Superior temporal gyrus (tissue), 1 donor: ENCODE results near the gene KPTN.

Experiments
- DNase-seq: peaks from one replicate; pipeline ENCODE4 v3.0.0-alpha.2; 2016; ENCODE audit errors: extremely low spot score

KPTN gene

DNA sequence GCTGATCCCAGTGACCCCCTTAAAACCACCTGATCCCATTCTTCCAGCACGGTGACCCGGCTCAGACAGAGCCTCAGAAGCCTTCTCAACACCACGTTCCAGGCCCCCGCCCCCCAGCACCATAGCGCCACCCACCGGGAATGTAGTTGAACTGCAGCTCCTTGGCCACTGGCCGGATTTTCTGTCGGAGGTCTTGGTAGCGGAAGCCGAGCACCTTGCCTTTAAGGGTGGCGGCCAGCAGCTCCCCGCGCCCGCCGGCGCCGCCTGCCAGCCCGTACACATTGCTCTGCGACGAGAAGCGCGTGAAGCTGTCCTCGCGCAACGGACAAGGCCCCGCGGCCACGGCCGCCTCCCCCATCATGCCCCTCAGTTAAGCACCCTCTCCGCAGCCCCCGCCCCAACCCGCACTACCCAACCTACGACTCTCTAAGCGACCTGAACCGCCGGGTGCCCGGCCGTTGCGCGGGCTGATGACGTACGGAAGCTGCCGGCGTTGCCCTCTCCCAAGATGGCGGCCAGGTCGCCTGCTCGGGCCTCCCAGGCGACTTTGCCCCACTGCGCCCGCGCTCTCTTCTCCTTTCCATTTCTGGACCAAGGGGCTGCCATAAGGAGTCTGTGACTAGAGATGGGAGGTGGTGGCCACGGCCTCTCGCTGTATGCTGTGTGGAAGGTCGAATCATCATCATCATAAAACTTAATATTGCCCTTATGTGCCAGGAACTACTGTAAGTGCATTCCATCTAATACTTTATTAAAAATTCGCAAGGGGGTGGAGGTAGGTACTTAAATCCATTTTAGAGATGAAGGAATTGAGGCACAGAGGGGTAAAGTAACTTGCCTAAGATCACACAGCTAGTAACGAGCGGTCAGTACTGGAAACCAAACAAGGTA lies at the start of gene KPTN:
Gene KPTN (minus strand): TSS at position 420 of the 891 bp plus-strand sequence. CDS start 59 bp downstream, at position 361.
- peak; percentile 86 for DNase-seq

DNA sequence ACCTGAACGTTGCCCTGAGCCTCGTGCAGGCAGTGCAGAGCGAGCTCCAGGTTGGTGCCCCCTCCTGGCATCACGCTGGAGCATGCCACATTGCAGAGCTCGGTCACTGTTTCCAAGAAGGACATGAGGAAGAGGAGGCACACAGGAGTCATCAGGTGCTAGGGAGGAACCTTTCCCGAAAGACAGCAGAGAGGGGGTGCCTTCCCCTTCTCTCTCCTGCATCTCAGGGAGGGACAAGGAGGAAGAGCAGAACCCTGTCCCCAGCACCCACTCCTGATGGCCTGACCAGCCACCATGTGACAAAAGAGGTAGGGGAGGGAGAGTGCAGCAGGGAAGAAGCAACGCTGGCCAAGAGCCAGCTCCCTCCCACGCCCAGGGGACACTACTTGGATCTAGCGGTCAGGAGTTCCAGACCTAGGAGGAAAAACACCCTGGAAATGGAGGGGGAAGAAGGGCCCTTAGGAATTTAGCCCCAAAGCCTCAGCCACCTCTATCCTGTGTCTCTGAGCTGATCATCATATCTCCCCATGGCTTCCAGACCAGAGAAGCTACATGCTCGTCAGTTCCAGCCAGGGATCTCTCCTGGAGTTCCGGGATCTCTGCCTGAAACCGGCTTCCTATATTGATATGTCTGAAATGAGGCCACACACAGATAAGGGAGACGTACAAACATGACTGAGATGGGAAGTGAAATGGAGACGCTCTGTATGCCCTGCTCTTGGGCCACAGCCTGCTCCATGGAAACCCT lies 47.8 kb upstream of the KPTN start:
- no peak for DNase-seq

GRCh38 chr19:47529018-47529742 lies 45.2 kb upstream of the KPTN start:
- no peak for DNase-seq

DNA sequence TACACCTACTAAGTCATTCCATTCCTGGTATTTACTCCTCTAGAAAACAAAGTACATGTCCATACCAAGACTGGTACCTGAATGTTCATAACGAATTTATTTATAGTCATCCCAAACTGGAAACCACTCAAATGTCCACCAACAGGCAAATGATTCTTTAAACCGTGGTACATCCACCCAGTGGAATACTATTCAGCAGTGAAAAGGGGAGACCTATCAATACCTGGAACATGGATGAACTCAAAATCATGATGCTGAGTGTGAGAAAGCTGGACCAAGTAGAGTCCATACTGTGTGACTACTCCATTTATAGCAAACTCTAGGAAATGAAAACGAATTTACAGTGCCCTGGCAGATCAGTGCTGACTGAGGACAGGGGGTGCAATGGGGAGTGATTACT lies 42.8 kb upstream of the KPTN start:
- no peak for DNase-seq

DNA sequence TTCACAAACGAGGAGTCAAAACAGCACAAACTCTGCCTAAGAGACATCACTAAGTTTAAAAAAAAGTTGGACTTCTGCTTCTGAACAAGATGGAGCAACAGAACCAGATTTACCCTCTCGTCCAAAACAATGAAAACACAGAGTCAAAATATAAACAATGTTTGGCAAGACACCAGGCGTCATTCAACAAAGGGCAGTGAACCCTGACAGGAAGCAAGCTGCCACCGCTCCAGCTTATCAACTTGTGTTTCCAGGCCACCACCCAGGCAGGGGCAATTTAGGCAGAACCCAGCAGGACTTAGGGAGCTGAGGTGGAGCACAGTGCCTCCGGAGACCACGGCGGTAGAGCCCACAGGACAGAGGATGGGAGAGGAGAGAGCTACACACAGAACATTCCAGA lies 39.5 kb upstream of the KPTN start:
- DNase-seq, result no peak

DNA sequence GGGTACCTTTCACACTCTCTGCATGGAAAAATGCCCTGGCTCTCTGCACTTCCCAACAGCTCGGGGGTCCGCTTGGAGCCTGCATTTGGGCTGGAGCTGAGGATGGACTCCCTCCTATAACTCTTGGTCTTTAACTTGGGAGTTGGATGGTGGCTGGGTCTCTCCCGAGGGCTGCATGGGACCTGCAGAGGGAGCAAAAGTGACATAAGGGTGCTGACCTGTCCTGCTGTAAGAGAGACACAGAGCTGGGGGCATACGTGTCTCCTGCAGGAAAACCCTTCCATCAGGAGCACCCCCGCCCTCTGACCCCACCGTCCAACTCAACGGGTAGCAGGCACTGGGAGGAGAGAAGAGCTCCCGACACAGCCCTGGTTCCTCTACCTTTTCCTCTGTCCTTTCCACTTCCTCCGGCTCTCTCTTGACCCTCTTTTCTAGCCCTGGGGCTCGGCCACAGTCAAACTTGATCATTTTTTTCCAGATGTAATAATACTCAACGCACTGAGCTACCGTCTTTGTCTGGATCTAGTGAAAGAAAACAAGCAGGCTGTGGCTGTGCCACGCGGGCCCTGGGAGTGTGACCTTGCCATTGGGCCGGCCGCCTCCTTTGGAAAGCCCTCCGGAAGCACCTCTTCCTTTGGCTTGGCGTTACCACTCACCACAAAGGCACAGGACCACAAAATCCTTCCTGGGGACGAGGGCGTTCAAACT lies 37.6 kb upstream of the KPTN start:
- no peak for DNase-seq

GRCh38 chr19:47520839-47521238 lies 36.8 kb upstream of the KPTN start:
- DNase-seq, result no peak

GRCh38 chr19:47520343-47520806 lies 36.4 kb upstream of the KPTN start:
- DNase-seq, result no peak

DNA sequence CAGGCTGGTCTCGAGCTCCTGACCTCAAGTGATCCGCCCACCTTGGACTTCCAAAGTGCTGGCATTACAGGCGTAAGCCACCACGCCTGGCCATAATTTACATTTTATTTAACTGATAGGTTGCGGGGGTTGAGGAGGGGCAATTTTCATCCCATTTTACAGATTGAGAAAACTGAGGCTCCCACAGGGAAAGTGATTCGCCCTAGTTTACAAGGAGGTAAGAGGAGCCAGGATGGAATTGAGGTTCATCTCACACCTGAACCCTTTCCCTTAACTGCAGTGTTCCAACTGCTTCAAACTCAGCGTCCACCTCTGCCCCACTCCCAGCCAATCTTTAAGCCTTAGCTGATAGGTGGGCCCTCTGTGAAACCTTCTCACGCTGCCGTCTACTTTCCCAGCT lies 34.8 kb upstream of the KPTN start:
- DNase-seq, result no peak

- no peak for DNase-seq
Measured at GRCh38 chr19:47518139-47518538, 34.1 kb upstream of the KPTN start.

- DNase-seq, result peak; percentile 100
Measured at GRCh38 chr19:47514869-47515588, 31.0 kb upstream of the KPTN start, which contains the start of gene NAPA. NAPA (minus strand) TSS chr19:47515063; CDS start chr19:47514940, 123 bp downstream.

DNA sequence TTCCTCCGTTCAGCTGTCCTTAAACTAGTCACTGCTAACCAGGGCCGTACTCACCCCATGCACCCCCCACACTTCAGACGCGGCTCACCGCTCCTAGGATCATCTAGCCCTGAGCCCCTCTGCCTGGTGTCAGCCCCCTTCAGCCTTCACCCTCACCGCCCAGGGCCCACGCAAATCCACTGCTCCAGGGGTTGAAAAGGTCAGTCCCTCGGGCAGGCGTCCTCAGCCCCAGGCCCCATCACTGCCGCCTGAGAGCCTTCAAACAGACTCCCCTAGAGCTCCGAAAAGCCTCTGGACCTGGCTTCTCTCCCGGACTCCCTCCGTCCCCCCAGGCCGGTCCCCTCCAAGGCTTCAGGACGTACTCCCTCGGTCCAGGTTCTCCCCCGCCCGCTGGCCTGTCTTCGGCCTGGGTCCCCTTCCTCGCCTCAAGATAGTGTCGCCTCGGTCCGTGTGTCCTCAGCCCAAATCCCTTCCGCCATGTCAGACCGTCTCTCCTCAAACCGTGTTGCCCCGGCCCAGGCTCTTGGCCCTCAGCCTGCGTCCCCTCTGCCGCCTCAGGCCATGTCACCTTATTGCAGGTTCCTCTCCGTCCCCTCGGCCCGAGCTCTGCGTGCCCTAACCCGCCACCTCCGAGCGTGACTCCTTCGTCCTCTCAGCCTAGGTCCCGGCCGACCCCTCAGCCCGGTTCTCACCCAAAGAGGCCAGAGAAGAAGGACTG lies 30.3 kb upstream of the KPTN start:
- DNase-seq, result no peak

DNA sequence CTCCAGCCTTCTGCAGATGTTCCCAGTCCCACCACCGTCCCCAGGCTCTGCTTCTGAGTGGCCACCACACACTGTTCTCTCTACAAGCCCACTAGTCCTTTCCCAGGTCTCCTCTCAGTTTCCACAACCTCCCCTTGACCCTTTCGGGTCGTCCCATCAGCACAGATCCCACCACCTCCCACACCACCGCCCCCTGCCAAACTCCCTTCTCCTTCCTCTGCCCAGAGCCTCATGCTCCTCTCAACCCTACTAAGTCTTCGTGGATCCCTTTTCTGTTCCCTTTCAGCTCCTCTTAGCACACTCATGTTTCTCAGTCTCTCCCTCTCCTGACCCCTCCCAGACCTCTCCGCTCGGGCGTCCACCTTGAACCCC lies 28.9 kb upstream of the KPTN start:
- DNase-seq, result no peak

DNA sequence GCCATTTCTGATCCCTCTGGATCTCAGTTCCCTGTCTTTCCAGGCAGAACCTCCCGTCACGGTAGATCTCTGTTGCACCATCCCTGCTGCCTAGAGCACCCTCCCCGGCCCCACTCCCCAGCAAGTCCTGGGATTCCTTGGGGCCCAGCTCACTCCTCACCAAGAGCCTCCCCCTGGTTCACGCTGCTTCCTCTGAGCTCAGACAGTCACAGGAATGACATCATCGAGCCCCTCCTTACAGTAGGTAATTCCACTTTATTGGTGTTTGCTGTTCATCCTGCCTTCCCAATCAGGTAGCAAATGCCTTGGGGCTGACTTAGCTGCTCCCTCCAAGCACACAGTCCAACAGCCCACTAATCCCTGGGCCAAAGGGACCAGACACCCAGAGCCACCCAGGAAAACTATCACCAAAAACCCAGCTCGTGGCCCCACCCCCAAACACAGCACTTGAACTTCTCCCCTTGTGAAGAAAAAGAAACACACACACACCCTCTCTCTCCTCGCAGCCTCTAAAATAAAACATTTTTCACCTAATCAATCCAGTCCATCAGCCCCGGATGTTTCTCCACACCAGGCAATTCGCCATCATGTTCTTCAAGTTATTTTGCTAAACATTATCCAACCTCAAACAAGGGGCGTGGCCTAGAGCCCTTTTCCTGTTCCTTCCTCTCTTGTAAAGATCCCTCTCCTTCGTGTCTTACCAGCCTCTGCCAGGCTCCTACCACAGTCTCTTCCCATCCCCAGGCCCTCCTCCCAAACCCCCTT lies 28.3 kb upstream of the KPTN start:
- no peak for DNase-seq

DNA sequence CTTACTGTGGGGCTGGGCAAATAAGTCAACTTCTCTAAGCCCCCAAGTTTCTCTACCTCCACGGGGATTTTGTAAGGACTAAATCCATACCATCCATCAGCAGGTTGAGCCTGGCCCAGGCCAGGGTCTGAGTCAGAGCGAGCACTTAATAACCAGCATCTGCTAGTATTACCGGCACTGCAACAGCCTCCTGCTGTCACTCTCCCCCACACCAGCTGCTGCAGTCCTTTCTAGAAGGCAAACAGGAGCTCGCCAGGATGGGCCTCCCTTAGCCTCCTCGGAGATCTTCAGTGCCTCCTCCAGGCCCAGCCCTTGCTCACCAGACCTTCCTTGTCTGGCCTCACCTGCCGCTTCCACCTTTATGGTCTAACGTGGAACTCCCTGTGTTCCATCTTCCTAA lies 27.7 kb upstream of the KPTN start:
- no peak for DNase-seq

GRCh38 chr19:47511128-47511517 lies 27.1 kb upstream of the KPTN start:
- no peak for DNase-seq

DNA sequence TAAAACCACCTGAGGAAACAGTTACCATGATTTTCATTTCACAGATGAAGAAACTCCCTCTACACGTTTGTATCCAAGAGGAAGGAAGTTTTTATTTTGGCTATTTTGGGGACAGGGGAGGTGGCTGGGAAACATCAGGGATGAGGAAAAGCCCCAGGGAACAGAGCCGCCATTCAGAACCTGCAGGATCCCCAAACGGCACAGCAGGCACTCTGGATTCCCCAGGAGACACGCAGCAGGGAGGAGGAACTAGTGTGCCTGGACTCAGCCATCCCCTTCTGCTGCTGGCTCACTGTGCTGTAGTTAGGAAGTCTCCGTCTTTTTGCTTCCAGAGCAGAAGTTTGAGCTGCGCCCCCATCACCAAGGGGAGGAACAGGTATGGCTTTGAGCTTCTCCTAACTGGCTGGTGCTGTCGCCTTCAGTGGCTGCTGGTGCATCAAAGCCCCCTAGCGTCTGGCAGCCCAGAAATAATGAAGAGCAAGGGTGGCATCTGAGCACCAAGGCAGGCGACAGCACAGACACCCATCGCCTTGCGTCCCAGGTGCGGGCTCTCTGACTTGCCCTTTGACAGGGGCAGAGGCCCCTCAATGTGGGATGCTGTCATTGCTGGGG lies 26.6 kb upstream of the KPTN start:
- no peak for DNase-seq

DNA sequence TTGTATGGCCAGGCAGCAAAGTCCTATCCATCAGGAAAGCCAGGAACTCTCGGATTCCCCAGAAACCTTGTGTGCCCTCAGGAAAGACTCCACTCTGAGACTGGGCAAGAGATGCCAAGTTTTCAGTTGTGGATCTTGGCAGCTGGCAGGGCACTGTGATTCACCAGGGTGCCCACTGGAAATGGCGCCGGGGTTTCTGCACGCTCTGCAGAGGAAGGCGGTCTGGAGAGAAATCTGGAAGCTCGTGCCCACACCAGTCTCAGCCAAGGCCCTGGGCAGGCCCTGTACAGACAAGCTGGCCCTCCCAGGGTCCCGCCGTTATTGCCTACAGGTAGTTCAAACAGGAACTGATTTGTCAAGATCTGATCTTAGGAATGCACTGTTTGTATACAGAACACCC lies 26.0 kb upstream of the KPTN start:
- DNase-seq, result no peak
